GM18873 (cell line): Measurements from ENCODE around the gene AKAP8L.
"Not testable (repeated sequence)": the region's sequence is repeated elsewhere in the genome, so short reads cannot be mapped to it uniquely, and the experiment has no call there.

Source experiments
- ATAC-seq: cut with Tn5 transposase; IDR thresholded peaks from one replicate; pipeline ENCODE4 v1.9.1; 2021; ENCODE audit warnings: mild to moderate bottlenecking, moderate library complexity, moderate number of reproducible peaks; ENCODE audit not compliant: unreplicated experiment, low FRiP score

The AKAP8L gene

GRCh38 chr19:15419413-15420025, 731 bp upstream of the AKAP8L start:
- ATAC-seq: no peak

- no peak for ATAC-seq
Measured at GRCh38 chr19:15418231-15418578, 583 bp downstream of the AKAP8L start.

GRCh38 chr19:15417699-15418098, 1.1 kb downstream of the AKAP8L start:
- ATAC-seq: no peak

- no peak for ATAC-seq
Measured at GRCh38 chr19:15412832-15413231, 6.0 kb downstream of the AKAP8L start.

GRCh38 chr19:15411351-15411750, 7.4 kb downstream of the AKAP8L start:
- ATAC-seq: not testable (repeated sequence)

GRCh38 chr19:15404780-15405211, 14.0 kb downstream of the AKAP8L start:
- ATAC-seq: no peak

- no peak for ATAC-seq
Measured at GRCh38 chr19:15404097-15404779, 14.6 kb downstream of the AKAP8L start.

- no peak for ATAC-seq
Measured at GRCh38 chr19:15403151-15403531, 15.6 kb downstream of the AKAP8L start.

GRCh38 chr19:15402411-15403150, 16.2 kb downstream of the AKAP8L start:
- ATAC-seq: no peak

GRCh38 chr19:15401397-15401710, 17.4 kb downstream of the AKAP8L start:
- ATAC-seq: no peak

- no peak for ATAC-seq
Measured at GRCh38 chr19:15400521-15401396, 18.0 kb downstream of the AKAP8L start.

- no peak for ATAC-seq
Measured at GRCh38 chr19:15399635-15400034, 19.2 kb downstream of the AKAP8L start.

- ATAC-seq: no peak
Measured at GRCh38 chr19:15399234-15399515, 19.6 kb downstream of the AKAP8L start.

GRCh38 chr19:15398501-15399233, 20.1 kb downstream of the AKAP8L start:
- ATAC-seq: no peak

- no peak for ATAC-seq
Measured at GRCh38 chr19:15397782-15398181, 21.0 kb downstream of the AKAP8L start.

- no peak for ATAC-seq
Measured at GRCh38 chr19:15397236-15397635, 21.6 kb downstream of the AKAP8L start.

GRCh38 chr19:15396436-15396835, 22.4 kb downstream of the AKAP8L start:
- no peak for ATAC-seq

GRCh38 chr19:15395251-15395650, 23.5 kb downstream of the AKAP8L start:
- ATAC-seq: not testable (repeated sequence)

- no peak for ATAC-seq
Measured at GRCh38 chr19:15394426-15394825, 24.4 kb downstream of the AKAP8L start.

- no peak for ATAC-seq
Measured at GRCh38 chr19:15393963-15394362, 24.8 kb downstream of the AKAP8L start.
